DND-41 (cell line): ENCODE measurements around the gene ASB5.

Experiments
- CTCF ChIP-seq: IDR thresholded peaks from 2 replicates; pipeline ENCODE4 v1.5.1; 2012; ENCODE audit warnings: borderline replicate concordance, low read length, moderate library complexity, mild to moderate bottlenecking; ENCODE audit not compliant: poor library complexity, severe bottlenecking; ENCODE audit errors: extremely low read depth
- EZH2 ChIP-seq: IDR thresholded peaks from 3 replicates; pipeline ENCODE4 v1.6.1; 2012; ENCODE audit warnings: borderline replicate concordance, low read depth, mild to moderate bottlenecking, moderate library complexity, low read length, inconsistent platforms; ENCODE audit not compliant: severe bottlenecking

GRCh38 chr4:176292920-176293319 is 23.9 kb upstream of the ASB5 start:
- TF ChIP-seq CTCF (no peak), EZH2 (no peak)
